Psoas muscle (tissue), 8 donors: Measurements from ENCODE around the gene MRPS17. TPM values are rescaled to one million over a fixed set of nuclear protein-coding genes. Genes with fewer than 3 reads are reported as not detected.

Experiments used
- ATAC-seq, 4 donors: fragments of 200-7000 bp; cut with Tn5 transposase; one replicate each; pipeline ENCODE4 v1.9.1; 2020; ENCODE audit warnings: moderate library complexity in 3 of 4, mild to moderate bottlenecking in 2 of 4
- DNase-seq, 2 donors: peaks; one replicate each; pipeline ENCODE4 v3.0.0-alpha.2; 2020
- H3K27ac ChIP-seq: fragments of 200-600 bp; one replicate; pipeline ENCODE4 v1.8.0; 2022
- H3K27me3 ChIP-seq, 3 donors: fragments of 200-600 bp in 1 of 3; one replicate each; pipeline versions ENCODE4 v1.6.1 to v1.8.0; 2013 to 2022; ENCODE audit warnings: low read length in 2 of 3, mild to moderate bottlenecking in 2 of 3, moderate library complexity in 1 of 3; ENCODE audit not compliant: insufficient read depth in 3 of 3
- H3K36me3 ChIP-seq, 2 donors: fragments of 200-600 bp in 1 of 2; one replicate each; pipeline versions ENCODE4 v1.6.1 to v1.8.0; 2013 to 2022; ENCODE audit warnings: low read depth in 1 of 2, mild to moderate bottlenecking in 1 of 2, moderate library complexity in 1 of 2; ENCODE audit not compliant: insufficient read depth in 1 of 2
- H3K4me1 ChIP-seq: fragments of 200-600 bp; one replicate; pipeline ENCODE4 v1.8.0; 2022
- H3K4me3 ChIP-seq: fragments of 200-600 bp; one replicate; pipeline ENCODE4 v1.8.0; 2022; ENCODE audit warnings: mild to moderate bottlenecking
- H3K9me3 ChIP-seq: fragments of 200-600 bp; one replicate; pipeline ENCODE4 v1.8.0; 2022
- CTCF ChIP-seq: fragments of 200-600 bp; IDR thresholded peaks from one replicate; pipeline ENCODE4 v1.8.0; 2022; ENCODE audit warnings: antibody characterized with exemption
- WGBS, 3 donors: extraction: QIAGEN DNeasy Blood & Tissue Kit; methylation state at CpG; one replicate each; pipeline versions ENCODE4 v1.1.6 to v1.1.7; 2013; 5-methylcytosine and 5-hydroxymethylcytosine counted together
- intact Hi-C, 2 donors: fragments of 100-400 bp; cut with DNase I; formaldehyde crosslinking; loops; one replicate each; pipeline versions ENCODE4 v1.11.0 to v1.14.2; 2022
- polyA plus RNA-seq, 3 donors: library from polyadenylated mRNA; stranded (reverse); fragments of 200-250 nt; gene quantifications; one replicate each; pipeline ENCODE4 v1.2.3, GENCODE V29; 2013
- total RNA-seq, 4 donors: library from RNA; stranded (reverse); fragmentation: NEBNext Ultra II Directional in 2 of 4; extraction: Animal tissue kit (Norgen Biotek cat#: 25700) in 2 of 4; gene quantifications; one replicate each; pipeline versions ENCODE4 v1.2.1 to v1.2.4, GENCODE V29; 2021 to 2023
- donor health status: healthy with polysubstance abuse.
- donor health status: DM: no; HTN: no; CAD: no; lungs with moderate emphysema.
- donor health status: Bipolar disorder and iron deficiency.
- donor health status: healthy.
- donor health status: DM: yes; HTN: yes; CAD: no.
- donor health status: DM: no; HTN: no; CAD: no.
- donor health status: DM: no; HTN: no; CAD: no.
- donor health status: DM: yes; HTN: yes; CAD: no.

MRPS17 gene
- total and polyA plus RNA-seq, 7 donors: 23.8 to 45.4 (median 29.8) TPM

GRCh38 chr7:55992346-55992745 is 40.7 kb downstream of the MRPS17 start:
- WGBS, 3 donors: 93 to 94% (median 94%) methylated on average over 3 of the region's 3 CpGs
- no peak for DNase-seq
- intact Hi-C loops: no loop called here
- no peaks in the 10 kb centered on the region for H3K27me3 ChIP-seq
- H3K27ac ChIP-seq: no peak overlapping the region
- H3K4me1 ChIP-seq: no peaks in the 10 kb centered on the region
- H3K4me3 ChIP-seq: no peak overlapping the region
- no peak for TF ChIP-seq CTCF
- ATAC-seq: no peak
- no peaks in the 10 kb centered on the region for H3K9me3 ChIP-seq
- peaks cover 15 to 98% of the 10 kb centered on the region in 2 donors for H3K36me3 ChIP-seq

GRCh38 chr7:55996856-55997500 is 45.3 kb downstream of the MRPS17 start:
- Histone ChIP-seq H3K27me3 (no peaks in the 10 kb centered on the region), H3K36me3 (peaks cover 11 to 85% of the 10 kb centered on the region in 2 donors), H3K27ac (no peak overlapping the region), H3K4me1 (no peaks in the 10 kb centered on the region), H3K4me3 (no peak overlapping the region), H3K9me3 (no peaks in the 10 kb centered on the region)
- DNase-seq: no peak
- no peak for ATAC-seq
- no peak for TF ChIP-seq CTCF
- intact Hi-C loops: no loop called here
- whole genome bisulfite sequencing, 3 donors: 86 to 93% (median 91%) methylated on average over 8 of the region's 8 CpGs

- ATAC-seq: no peak
- Histone ChIP-seq H3K27me3 (no peaks in the 10 kb centered on the region), H3K36me3 (peaks cover 0 to 18% of the 10 kb centered on the region in 2 donors), H3K4me1 (no peaks in the 10 kb centered on the region), H3K9me3 (no peaks in the 10 kb centered on the region), H3K4me3 (no peak overlapping the region), H3K27ac (no peak overlapping the region)
- WGBS, 3 donors: 78 to 81% (median 79%) methylated on average over 4 of the region's 4 CpGs
- DNase-seq: no peak
- TF ChIP-seq CTCF: no peak
- intact Hi-C loops: loop anchor here (2.0 kb wide), 1 partner anchor 71 kb away; no protein-coding TSS in a partner anchor
Measured at GRCh38 chr7:56003749-56004148, 52.1 kb downstream of the MRPS17 start.

Other genes with a start within 250 kb of the MRPS17 start
- gene SEPTIN14, start 89.1 kb upstream of the MRPS17 start, total RNA-seq: not detected
- not detected for gene SEPTIN14, start 89.1 kb upstream of the MRPS17 start, polyA plus RNA-seq
- gene ZNF713, start 64.4 kb upstream of the MRPS17 start, total RNA-seq: 1 to 10 TPM; 1.2 to 2.9 (median 1.4) TPM
- 1 to 10 TPM in 2 of 3 donors, under 1 TPM in 1; 0.74 to 1.4 (median 1.2) TPM for gene ZNF713, start 64.4 kb upstream of the MRPS17 start, polyA plus RNA-seq
- gene NIPSNAP2, start 12.7 kb downstream of the MRPS17 start, total RNA-seq: 100 to 1,000 TPM; 230 to 302 (median 270) TPM
- 100 to 1,000 TPM; 119 to 290 (median 260) TPM for gene NIPSNAP2, start 12.7 kb downstream of the MRPS17 start, polyA plus RNA-seq
- 10 to 100 TPM in 1 of 4 donors, 1 to 10 TPM in 3; 2.6 to 10.8 (median 5.1) TPM for gene PSPH, start 99.6 kb downstream of the MRPS17 start, total RNA-seq
- gene PSPH, start 99.6 kb downstream of the MRPS17 start, polyA plus RNA-seq: 10 to 100 TPM in 1 of 3 donors, 1 to 10 TPM in 2; 2.5 to 11.2 (median 5.6) TPM
- 100 to 1,000 TPM in 3 of 4 donors, 10 to 100 TPM in 1; 96.5 to 135 (median 130) TPM for gene CCT6A, start 99.9 kb downstream of the MRPS17 start, total RNA-seq
- 100 to 1,000 TPM; 138 to 259 (median 235) TPM for gene CCT6A, start 99.9 kb downstream of the MRPS17 start, polyA plus RNA-seq
- 10 to 100 TPM; 22.0 to 35.2 (median 22.8) TPM for gene SUMF2, start 112.4 kb downstream of the MRPS17 start, total RNA-seq
- gene SUMF2, start 112.4 kb downstream of the MRPS17 start, polyA plus RNA-seq: 10 to 100 TPM; 26.8 to 29.1 (median 27.3) TPM
- 10 to 100 TPM; 32.2 to 99.6 (median 46.3) TPM for gene PHKG1, start 141.1 kb downstream of the MRPS17 start, total RNA-seq
- 10 to 100 TPM in 2 of 3 donors, 1 to 10 TPM in 1; 9.2 to 65.1 (median 39.2) TPM for gene PHKG1, start 141.1 kb downstream of the MRPS17 start, polyA plus RNA-seq
- gene CHCHD2, start 154.6 kb downstream of the MRPS17 start, total RNA-seq: 100 to 1,000 TPM; 475 to 571 (median 506) TPM
- gene CHCHD2, start 154.6 kb downstream of the MRPS17 start, polyA plus RNA-seq: 100 to 1,000 TPM; 593 to 948 (median 729) TPM
- gene NUPR2, start 164.5 kb downstream of the MRPS17 start, total RNA-seq: not detected
- gene NUPR2, start 164.5 kb downstream of the MRPS17 start, polyA plus RNA-seq: not detected